H1 (cell line): ENCODE measurements around the gene FBLN2. TPM values are rescaled to one million over a fixed set of nuclear protein-coding genes. Genes with fewer than 3 reads are reported as not detected.
A peak's percentile ranks its signal among the peaks of the same experiment; 100 is the strongest.

ENCODE experiments used
- CTCF ChIA-PET: fragments of 300-600 bp; sonication (Branson Sonifier 250); formaldehyde crosslinking; loops from one replicate; lab custom pipeline; 2021; ENCODE audit not compliant: partially characterized antibody; lab: Charles Lee
- POLR2A ChIA-PET: fragments of 300-600 bp; sonication (Branson Sonifier 250); formaldehyde crosslinking; loops from one replicate; lab custom pipeline; 2021; ENCODE audit warnings: inconsistent platforms; ENCODE audit not compliant: partially characterized antibody; lab: Charles Lee
- DNase-seq, 2 experiments: peaks; one replicate each; pipeline versions ENCODE4 v3.0.0 to v3.0.0-alpha.2; 2010 to 2022; ENCODE audit warnings: low spot score in 2 of 2, low read depth in 1 of 2, mixed read lengths in 1 of 2
- FAIRE-seq: peaks from 2 replicates; lab custom pipeline; 2011; peaks lifted over from hg19 to GRCh38; lab: Jason Lieb, UNC
- H2AFZ ChIP-seq: 2 replicates; pipeline ENCODE4 v1.8.1; 2012; ENCODE audit warnings: low read length, inconsistent platforms
- H2AK5ac ChIP-seq: 2 replicates; pipeline ENCODE4 v1.6.1; 2013; ENCODE audit warnings: low read depth, low read length
- H2BK120ac ChIP-seq: replicated peaks from 2 replicates; pipeline ENCODE3; 2013; ENCODE audit warnings: low read depth, low read length, inconsistent platforms
- H2BK12ac ChIP-seq: 2 replicates; pipeline ENCODE4 v1.6.1; 2013; ENCODE audit warnings: low read depth, low read length
- H2BK15ac ChIP-seq: 2 replicates; pipeline ENCODE4 v1.6.1; 2013; ENCODE audit warnings: low read length
- H2BK20ac ChIP-seq: 2 replicates; pipeline ENCODE4 v1.6.1; 2013; ENCODE audit warnings: low read length
- H2BK5ac ChIP-seq: 2 replicates; pipeline ENCODE4 v1.6.1; 2013; ENCODE audit warnings: low read depth, low read length
- H3K14ac ChIP-seq: 2 replicates; pipeline ENCODE4 v1.6.1; 2013; ENCODE audit warnings: inconsistent platforms; ENCODE audit not compliant: insufficient read length
- H3K18ac ChIP-seq: 2 replicates; pipeline ENCODE4 v1.6.1; 2013; ENCODE audit warnings: low read length; ENCODE audit errors: extremely low read depth
- H3K23ac ChIP-seq: 2 replicates; pipeline ENCODE4 v1.6.1; 2013; ENCODE audit warnings: inconsistent platforms; ENCODE audit not compliant: insufficient read length
- H3K23me2 ChIP-seq: 2 replicates; pipeline ENCODE4 v1.6.1; 2013; ENCODE audit warnings: low read depth, low read length
- H3K27ac ChIP-seq: 2 replicates; pipeline ENCODE4 v1.6.1; 2011; ENCODE audit warnings: low read depth, low read length, inconsistent platforms
- H3K27me3 ChIP-seq, 4 experiments: replicated peaks in 1 of 4; 1 replicate in 1 of 4; 2 replicates in 3 of 4; pipeline versions ENCODE4 v1.6.1 to v1.8.1; 2011 to 2013; ENCODE audit warnings: low read length in 3 of 4, mild to moderate bottlenecking in 3 of 4, inconsistent platforms in 2 of 4, mixed read lengths in 2 of 4, moderate library complexity in 1 of 4; ENCODE audit not compliant: control insufficient read depth in 3 of 4, insufficient read depth in 3 of 4; ENCODE audit errors: extremely low read depth in 1 of 4
- H3K36me3 ChIP-seq, 4 experiments: 2 replicates each; pipeline versions ENCODE4 v1.6.1 to v1.8.1; 2011 to 2013; ENCODE audit warnings: mild to moderate bottlenecking in 4 of 4, low read length in 3 of 4, moderate library complexity in 2 of 4, control low read depth in 1 of 4, inconsistent platforms in 1 of 4; ENCODE audit not compliant: insufficient read depth in 4 of 4, control insufficient read depth in 2 of 4
- H3K4ac ChIP-seq: replicated peaks from 2 replicates; pipeline ENCODE3; 2013; ENCODE audit warnings: low read length, low read depth, mixed read lengths, inconsistent platforms; ENCODE audit not compliant: insufficient read length
- H3K4me1 ChIP-seq, 4 experiments: replicated peaks in 1 of 4; 1 replicate in 1 of 4; 2 replicates in 3 of 4; pipeline versions ENCODE4 v1.6.1 to v1.8.1; 2011 to 2013; ENCODE audit warnings: low read length in 3 of 4, inconsistent platforms in 2 of 4, mixed read lengths in 1 of 4; ENCODE audit not compliant: insufficient read depth in 4 of 4, control insufficient read depth in 3 of 4
- H3K4me2 ChIP-seq, 2 experiments: 2 replicates each; pipeline versions ENCODE4 v1.6.1 to v1.8.1; 2011 to 2013; ENCODE audit warnings: low read depth in 2 of 2, low read length in 2 of 2, control low read depth in 1 of 2, inconsistent platforms in 1 of 2, mild to moderate bottlenecking in 1 of 2; ENCODE audit not compliant: insufficient read depth in 1 of 2
- H3K4me3 ChIP-seq, 4 experiments: fragments of 200-600, 300-600 bp in 1 of 4; sonication (generic), shearing (Covaris generic), sonication (Bioruptor Twin) in 1 of 4; 2 replicates each; pipeline versions ENCODE4 v1.5.1 to v1.8.1; 2011 to 2016; ENCODE audit warnings: low read length in 4 of 4, low read depth in 3 of 4, control low read depth in 2 of 4, inconsistent platforms in 2 of 4, mild to moderate bottlenecking in 2 of 4, mixed read lengths in 1 of 4, moderate library complexity in 1 of 4; ENCODE audit not compliant: insufficient read depth in 2 of 4; ENCODE audit errors: extremely low read depth in 1 of 4
- H3K56ac ChIP-seq: replicated peaks from 2 replicates; pipeline ENCODE3; 2013; ENCODE audit warnings: low read depth, mild to moderate bottlenecking, mixed read lengths, low read length, inconsistent platforms; ENCODE audit not compliant: insufficient read length
- H3K79me1 ChIP-seq: 2 replicates; pipeline ENCODE4 v1.6.1; 2013; ENCODE audit warnings: low read depth, low read length, control low read depth
- H3K79me2 ChIP-seq, 2 experiments: 2 replicates each; pipeline versions ENCODE4 v1.6.1 to v1.8.1; 2012 to 2013; ENCODE audit warnings: low read length in 2 of 2, mild to moderate bottlenecking in 2 of 2, inconsistent platforms in 1 of 2; ENCODE audit not compliant: insufficient read depth in 2 of 2, control insufficient read depth in 1 of 2
- H3K9ac ChIP-seq, 4 experiments: replicated peaks in 1 of 4; 1 replicate in 1 of 4; 2 replicates in 3 of 4; pipeline versions ENCODE4 v1.6.1 to v1.8.1; 2011 to 2013; ENCODE audit warnings: low read depth in 3 of 4, low read length in 3 of 4, control low read depth in 2 of 4, mild to moderate bottlenecking in 2 of 4, moderate library complexity in 2 of 4, inconsistent platforms in 1 of 4; ENCODE audit errors: extremely low read depth in 1 of 4
- H3K9me3 ChIP-seq, 2 experiments: 2 replicates each; pipeline versions ENCODE4 v1.6.1 to v1.8.1; 2012 to 2013; ENCODE audit warnings: mild to moderate bottlenecking in 2 of 2, moderate library complexity in 2 of 2, control low read depth in 1 of 2, inconsistent platforms in 1 of 2, low read depth in 1 of 2, low read length in 1 of 2, mixed read lengths in 1 of 2; ENCODE audit not compliant: insufficient read depth in 2 of 2
- H4K20me1 ChIP-seq, 2 experiments: replicated peaks in 1 of 2; 2 replicates each; pipeline versions ENCODE3 to v1.8.1; 2011 to 2013; ENCODE audit warnings: inconsistent platforms in 2 of 2, low read length in 2 of 2, mild to moderate bottlenecking in 1 of 2; ENCODE audit not compliant: insufficient read depth in 2 of 2, control insufficient read depth in 1 of 2
- H4K5ac ChIP-seq: 2 replicates; pipeline ENCODE4 v1.6.1; 2013; ENCODE audit warnings: low read length, low read depth, mixed read lengths, inconsistent platforms; ENCODE audit not compliant: insufficient read length
- H4K8ac ChIP-seq: 2 replicates; pipeline ENCODE4 v1.8.0; 2013; ENCODE audit warnings: mild to moderate bottlenecking, moderate library complexity, low read length, inconsistent platforms; ENCODE audit not compliant: insufficient read depth; ENCODE audit errors: extremely low read depth
- H4K91ac ChIP-seq: replicated peaks from 2 replicates; pipeline ENCODE3; 2013; ENCODE audit warnings: low read length, mixed read lengths, inconsistent platforms; ENCODE audit not compliant: insufficient read length
- KDM1A ChIP-seq: fragments of 200-600, 300-600 bp; sonication (generic); IDR thresholded peaks from 2 replicates; pipeline ENCODE4 v1.7.1; 2016; ENCODE audit warnings: mild to moderate bottlenecking, low read length, borderline replicate concordance
- SP1 ChIP-seq: IDR thresholded peaks from 2 replicates; pipeline ENCODE4 v1.6.1; 2011; ENCODE audit warnings: low read depth, low read length
- SUZ12 ChIP-seq: fragments of 200-600 bp; sonication (generic); IDR thresholded peaks from 2 replicates; pipeline ENCODE4 v1.6.1; 2012; ENCODE audit warnings: mild to moderate bottlenecking, inconsistent platforms, low read length, moderate library complexity, mixed read lengths
- WGBS, 2 experiments: shearing (Covaris generic) in 1 of 2; methylation state at CpG; one replicate each; pipeline versions ENCODE4 v1.1.6 to v1.1.7; 2013 to 2015; ENCODE audit warnings: low lambda C conversion rate in 2 of 2, mixed read lengths in 2 of 2, inconsistent platforms in 1 of 2, low coverage in 1 of 2, missing lambda C conversion rate in 1 of 2; ENCODE audit not compliant: insufficient replicate concordance in 2 of 2, insufficient coverage in 1 of 2, insufficient read length in 1 of 2; ENCODE audit errors: extremely low coverage in 1 of 2, missing lambda C conversion rate in 1 of 2; 5-methylcytosine and 5-hydroxymethylcytosine counted together
- polyA plus RNA-seq, 7 experiments: library from polyadenylated mRNA; depleted of rRNA in 3 of 7; stranded (reverse) in 5 of 7; unstranded in 2 of 7; fragments of >200 nt in 5 of 7; fragments of 200-250 nt in 2 of 7; gene quantifications; 1 replicate in 5 of 7; 2 replicates in 1 of 7; 4 replicates in 1 of 7; pipeline versions ENCODE4 v1.2.1 to v1.2.3, GENCODE V29; 2011 to 2013; ENCODE audit warnings: missing spikeins in 2 of 7, mixed read lengths in 2 of 7
- total RNA-seq: library from RNA; stranded (reverse); fragmentation: NEBNext Ultra II Directional; extraction: Animal tissue kit (Norgen Biotek cat#: 25700); gene quantifications from 2 replicates; pipeline ENCODE4 v1.2.1, GENCODE V29; 2021

Gene FBLN2
- total and polyA plus RNA-seq, 2 of the 8 experiments (the other 6 are each of a cell fraction or from before 2014, with no cell fraction given) = 17.4 to 24.2 TPM

GRCh38 chr3:13540297-13540995, 8.5 kb upstream of the FBLN2 start:
- Histone ChIP-seq H2BK5ac (no peak overlapping the region), H2BK12ac (no peak overlapping the region), H3K27me3 (no peaks in the 10 kb centered on the region; a peak in 1 of 7 replicates), H2AFZ (no peak overlapping the region), H3K23ac (no peak overlapping the region), H3K18ac (no peak overlapping the region), H3K4me2 (no peak overlapping the region), H3K56ac (no peak overlapping the region), H4K8ac (0 out of 2 replicates have a peak overlapping the region, but pooled peaks have one; percentile 3), H3K9me3 (no peaks in the 10 kb centered on the region), H4K5ac (no peak overlapping the region), H3K23me2 (no peaks in the 10 kb centered on the region), H2BK120ac (no peak overlapping the region), H3K9ac (no peak overlapping the region), H3K4ac (no peak overlapping the region), H3K27ac (no peak overlapping the region), H3K36me3 (no peaks in the 10 kb centered on the region), H3K4me1 (peaks cover 0 to 5% (median 2%) of the 10 kb centered on the region in 4 experiments; a peak in 2 of 7 replicates), H2BK20ac (no peak overlapping the region), H3K79me2 (no peaks in the 10 kb centered on the region), H2BK15ac (no peak overlapping the region), H4K91ac (no peak overlapping the region), H2AK5ac (0 out of 2 replicates have a peak overlapping the region, but pooled peaks have one; percentile 11), H3K79me1 (no peaks in the 10 kb centered on the region), H4K20me1 (no peaks in the 10 kb centered on the region), H3K4me3 (no peak overlapping the region), H3K14ac (no peak overlapping the region)
- TF ChIP-seq SP1 (no peak), KDM1A (0 out of 2 replicates have a peak, but pooled peaks have one; percentile 39), SUZ12 (no peak)
- 81% methylated on average over 3 of the region's 4 CpGs; no CpG with 5 or more reads in 1 of the 2 experiments for WGBS, 2 experiments
- DNase-seq (no peak), FAIRE-seq (no peak)
- ChIA-PET CTCF (interaction anchor here (0.7 to 51.2 kb wide), 12 partner anchors 11 to 480 kb away, joined by 3 to 856 read pairs (median 6); no protein-coding TSS in a partner anchor), POLR2A (interaction anchor here (1.1 to 2.2 kb wide), 3 partner anchors 8 to 105 kb away, joined by 3 to 7 read pairs (median 3); partner anchors contain the start of gene FBLN2)
